ENCODE data around the gene NHLRC2. TPM values are rescaled to one million over a fixed set of nuclear protein-coding genes. Genes with fewer than 3 reads are reported as not detected.
"Not testable (repeated sequence)": the region's sequence is repeated elsewhere in the genome, so short reads cannot be mapped to it uniquely, and the experiment has no call there.

Gene NHLRC2
- total and polyA plus RNA-seq, 2 donors from 2014 or later: 4.5 to 40.8 TPM

DNA sequence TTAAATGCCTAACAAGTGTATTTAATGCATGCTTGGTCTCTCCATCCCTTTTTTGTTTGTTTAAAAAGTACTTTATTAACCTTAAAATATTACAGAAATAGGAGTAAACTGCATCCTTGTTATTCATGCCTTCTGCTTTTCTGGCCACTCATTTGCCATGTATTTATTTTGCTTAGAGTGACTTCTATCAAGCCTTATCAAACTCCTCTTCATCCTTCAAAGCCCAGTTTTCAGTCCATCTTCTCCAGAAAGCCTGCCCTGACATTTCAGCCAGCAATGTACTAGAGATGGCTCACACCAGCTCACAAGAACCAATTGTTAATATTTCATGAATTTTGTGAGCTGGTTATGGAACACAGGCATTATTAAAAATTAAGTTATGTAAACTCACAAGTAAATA is 82.8 kb downstream of the NHLRC2 start:
- DNase-seq (no peak), FAIRE-seq (no peak)
- peaks cover 2% of the 10 kb centered on the region for H3K27me3 ChIP-seq (ENCODE audit: control insufficient read depth, insufficient read depth, low read length)
- no peak overlapping the region for H3K4me3 ChIP-seq (ENCODE audit: low read length in 3 of 3)
- no peak overlapping the region for H3K27ac ChIP-seq (ENCODE audit: low read depth in 2 of 2, low read length in 2 of 2)
- H3K9ac ChIP-seq (ENCODE audit: low read length in 3 of 3): no peak overlapping the region
- TF ChIP-seq, protein P1, sequence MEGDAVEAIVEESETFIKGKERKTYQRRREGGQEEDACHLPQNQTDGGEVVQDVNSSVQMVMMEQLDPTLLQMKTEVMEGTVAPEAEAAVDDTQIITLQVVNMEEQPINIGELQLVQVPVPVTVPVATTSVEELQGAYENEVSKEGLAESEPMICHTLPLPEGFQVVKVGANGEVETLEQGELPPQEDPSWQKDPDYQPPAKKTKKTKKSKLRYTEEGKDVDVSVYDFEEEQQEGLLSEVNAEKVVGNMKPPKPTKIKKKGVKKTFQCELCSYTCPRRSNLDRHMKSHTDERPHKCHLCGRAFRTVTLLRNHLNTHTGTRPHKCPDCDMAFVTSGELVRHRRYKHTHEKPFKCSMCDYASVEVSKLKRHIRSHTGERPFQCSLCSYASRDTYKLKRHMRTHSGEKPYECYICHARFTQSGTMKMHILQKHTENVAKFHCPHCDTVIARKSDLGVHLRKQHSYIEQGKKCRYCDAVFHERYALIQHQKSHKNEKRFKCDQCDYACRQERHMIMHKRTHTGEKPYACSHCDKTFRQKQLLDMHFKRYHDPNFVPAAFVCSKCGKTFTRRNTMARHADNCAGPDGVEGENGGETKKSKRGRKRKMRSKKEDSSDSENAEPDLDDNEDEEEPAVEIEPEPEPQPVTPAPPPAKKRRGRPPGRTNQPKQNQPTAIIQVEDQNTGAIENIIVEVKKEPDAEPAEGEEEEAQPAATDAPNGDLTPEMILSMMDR (IDR thresholded peaks at IDR 0.05; ENCODE audit: borderline replicate concordance, extremely low read depth, insufficient read depth): no peak
- intact Hi-C loops (cut with DNase I): no loop called here
- no peaks in the 10 kb centered on the region for H3K9me3 ChIP-seq (ENCODE audit: control insufficient read depth in 2 of 3, insufficient read depth in 1 of 3, low read length in 3 of 3)
- no peaks in the 10 kb centered on the region for H3K36me3 ChIP-seq (ENCODE audit: control insufficient read depth in 2 of 3, insufficient read depth in 3 of 3, low read length in 3 of 3)
- H3K4me1 ChIP-seq (ENCODE audit: control insufficient read depth in 2 of 3, insufficient read depth in 2 of 3, low read depth in 1 of 3, low read length in 3 of 3): no peaks in the 10 kb centered on the region

DNA sequence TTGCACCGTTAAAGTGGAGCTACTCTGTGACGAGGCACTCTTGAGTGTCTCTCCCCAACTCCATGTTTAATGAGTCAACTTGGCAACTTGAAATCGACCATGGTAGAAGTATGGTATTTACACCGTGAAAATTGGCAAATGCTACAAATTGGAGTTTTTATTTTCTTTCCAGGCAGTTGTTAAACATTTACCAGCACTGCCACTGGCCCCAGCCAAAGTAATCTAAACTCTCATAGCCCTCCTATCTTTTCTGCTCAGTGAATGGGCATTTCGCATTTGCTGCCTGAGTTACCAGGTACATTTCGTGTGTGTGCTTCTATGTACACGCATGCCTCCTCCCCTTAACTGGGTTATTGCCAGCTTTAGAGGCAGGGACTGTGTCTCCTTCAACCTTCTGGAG is 83.3 kb downstream of the NHLRC2 start:
- no peak overlapping the region for H3K9ac ChIP-seq (ENCODE audit: low read length in 3 of 3)
- H3K9me3 ChIP-seq (ENCODE audit: control insufficient read depth in 2 of 3, insufficient read depth in 1 of 3, low read length in 3 of 3): no peaks in the 10 kb centered on the region
- intact Hi-C loops (cut with DNase I): no loop called here
- H3K27me3 ChIP-seq (ENCODE audit: control insufficient read depth, insufficient read depth, low read length): peaks cover 2% of the 10 kb centered on the region
- no peaks in the 10 kb centered on the region for H3K36me3 ChIP-seq (ENCODE audit: control insufficient read depth in 2 of 3, insufficient read depth in 3 of 3, low read length in 3 of 3)
- DNase-seq (no peak), FAIRE-seq (no peak)
- H3K4me1 ChIP-seq (ENCODE audit: control insufficient read depth in 2 of 3, insufficient read depth in 2 of 3, low read depth in 1 of 3, low read length in 3 of 3): no peaks in the 10 kb centered on the region
- H3K4me3 ChIP-seq (ENCODE audit: low read length in 3 of 3): no peak overlapping the region
- TF ChIP-seq, protein P1 (IDR thresholded peaks at IDR 0.05; ENCODE audit: borderline replicate concordance, extremely low read depth, insufficient read depth): no peak
- H3K27ac ChIP-seq (ENCODE audit: low read depth in 2 of 2, low read length in 2 of 2): no peak overlapping the region

DNA sequence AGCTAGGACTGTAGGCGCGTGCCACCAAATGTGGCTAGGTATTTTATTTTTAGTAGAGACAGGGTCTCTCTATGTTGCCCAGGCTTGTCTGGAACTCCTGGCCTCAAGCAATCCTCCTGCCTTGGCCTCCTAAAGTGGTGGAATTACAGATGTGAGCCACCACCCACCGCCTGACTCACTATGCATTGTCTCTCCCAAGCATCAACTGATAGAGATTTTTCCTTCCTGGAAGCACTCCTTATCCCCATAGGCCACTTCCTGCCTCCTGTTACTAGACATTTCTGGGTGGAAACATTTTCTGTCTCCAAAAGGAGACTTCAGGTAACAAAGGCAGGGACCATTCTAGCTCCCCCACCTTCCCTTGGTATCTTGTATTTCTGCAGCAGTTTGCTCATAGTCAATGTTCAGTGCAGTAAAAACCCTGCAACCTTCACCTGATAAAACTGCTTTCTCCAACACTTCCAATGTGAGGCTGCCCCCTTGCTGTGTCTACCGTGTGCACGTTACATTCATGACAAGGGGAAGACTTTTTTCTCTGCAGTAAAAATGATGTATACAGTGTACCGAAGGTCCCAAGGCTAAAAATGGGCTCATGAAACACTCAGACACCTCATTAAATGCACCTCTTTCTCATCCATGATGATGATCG is 84.9 kb downstream of the NHLRC2 start:
- intact Hi-C loops (cut with DNase I): no loop called here
- peaks cover 2% of the 10 kb centered on the region for H3K27me3 ChIP-seq (ENCODE audit: control insufficient read depth, insufficient read depth, low read length)
- no peak for FAIRE-seq
- no peak for DNase-seq
- no peaks in the 10 kb centered on the region for H3K4me1 ChIP-seq (ENCODE audit: control insufficient read depth in 2 of 3, insufficient read depth in 2 of 3, low read depth in 1 of 3, low read length in 3 of 3)
- H3K27ac ChIP-seq (ENCODE audit: low read depth in 2 of 2, low read length in 2 of 2): no peak overlapping the region
- H3K36me3 ChIP-seq (ENCODE audit: control insufficient read depth in 2 of 3, insufficient read depth in 3 of 3, low read length in 3 of 3): no peaks in the 10 kb centered on the region
- H3K9me3 ChIP-seq (ENCODE audit: control insufficient read depth in 2 of 3, insufficient read depth in 1 of 3, low read length in 3 of 3): no peaks in the 10 kb centered on the region
- no peak overlapping the region for H3K9ac ChIP-seq (ENCODE audit: low read length in 3 of 3)
- TF ChIP-seq, protein P1 (IDR thresholded peaks at IDR 0.05; ENCODE audit: borderline replicate concordance, extremely low read depth, insufficient read depth): no peak
- H3K4me3 ChIP-seq (ENCODE audit: low read length in 3 of 3): no peak overlapping the region

DNA sequence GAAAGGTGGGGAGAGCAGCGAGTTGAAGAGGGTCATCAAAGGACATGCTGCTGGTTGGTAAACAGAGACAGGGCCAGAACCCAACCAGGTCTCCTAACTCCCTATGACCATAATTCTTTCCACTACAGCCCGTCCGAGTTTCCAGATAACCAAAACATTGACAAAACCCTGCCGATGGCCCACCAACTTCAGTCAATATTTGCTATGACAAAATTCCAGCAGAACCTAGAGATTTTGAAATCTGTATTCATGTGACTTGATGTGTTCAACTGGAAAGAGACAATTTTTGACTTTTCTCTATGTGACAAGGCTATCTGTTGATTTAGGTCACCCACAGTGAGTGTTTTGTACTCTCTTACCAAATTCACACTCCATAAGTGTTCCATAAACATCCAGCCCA is 86.7 kb downstream of the NHLRC2 start:
- Histone ChIP-seq H3K36me3 (ENCODE audit: control insufficient read depth in 2 of 3, insufficient read depth in 3 of 3, low read length in 3 of 3) (no peaks in the 10 kb centered on the region), H3K9me3 (ENCODE audit: control insufficient read depth in 2 of 3, insufficient read depth in 1 of 3, low read length in 3 of 3) (no peaks in the 10 kb centered on the region), H3K27ac (ENCODE audit: low read depth in 2 of 2, low read length in 2 of 2) (no peak overlapping the region), H3K4me3 (ENCODE audit: low read length in 3 of 3) (no peak overlapping the region), H3K9ac (ENCODE audit: low read length in 3 of 3) (no peak overlapping the region), H3K4me1 (ENCODE audit: control insufficient read depth in 2 of 3, insufficient read depth in 2 of 3, low read depth in 1 of 3, low read length in 3 of 3) (peaks cover 0 to 6% (median 3%) of the 10 kb centered on the region in 3 donors), H3K27me3 (ENCODE audit: control insufficient read depth, insufficient read depth, low read length) (peaks cover 2% of the 10 kb centered on the region)
- FAIRE-seq: no peak
- DNase-seq: no peak
- TF ChIP-seq, protein P1 (IDR thresholded peaks at IDR 0.05; ENCODE audit: borderline replicate concordance, extremely low read depth, insufficient read depth): no peak
- intact Hi-C loops (cut with DNase I): no loop called here

DNA sequence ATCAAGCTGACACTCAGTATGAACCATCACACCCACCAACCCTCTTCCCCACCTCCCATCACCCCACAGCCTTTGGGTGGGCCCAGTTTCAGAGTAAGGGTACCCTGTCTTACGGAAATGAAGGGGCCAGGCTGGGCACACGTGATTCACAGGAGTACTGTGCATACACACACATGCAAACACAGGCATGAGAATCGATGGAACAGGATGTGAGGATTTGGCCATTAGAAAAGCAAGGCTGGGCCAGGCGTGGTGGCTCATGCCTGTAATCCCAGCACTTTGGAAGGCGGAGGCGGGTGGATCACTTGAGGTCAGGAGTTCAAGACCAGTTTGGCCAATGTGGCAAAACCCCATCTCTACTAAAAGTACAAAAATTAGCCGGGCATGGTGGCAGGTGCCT is 88.7 kb downstream of the NHLRC2 start:
- H3K36me3 ChIP-seq (ENCODE audit: control insufficient read depth in 2 of 3, insufficient read depth in 3 of 3, low read length in 3 of 3); H3K4me3 ChIP-seq (ENCODE audit: low read length in 3 of 3); intact Hi-C loops (cut with DNase I); H3K9ac ChIP-seq (ENCODE audit: low read length in 3 of 3); DNase-seq; H3K9me3 ChIP-seq (ENCODE audit: control insufficient read depth in 2 of 3, insufficient read depth in 1 of 3, low read length in 3 of 3); H3K27me3 ChIP-seq (ENCODE audit: control insufficient read depth, insufficient read depth, low read length); FAIRE-seq; H3K27ac ChIP-seq (ENCODE audit: low read depth in 2 of 2, low read length in 2 of 2): not testable (repeated sequence)
- peaks cover 0 to 11% (median 6%) of the 10 kb centered on the region in 3 donors for H3K4me1 ChIP-seq (ENCODE audit: control insufficient read depth in 2 of 3, insufficient read depth in 2 of 3, low read depth in 1 of 3, low read length in 3 of 3)

Measured in kidney (tissue), 14 donors.